GM18517 (cell line): ENCODE measurements around the gene CTSS.
"Not testable (repeated sequence)": the region's sequence is repeated elsewhere in the genome, so short reads cannot be mapped to it uniquely, and the experiment has no call there.

Source experiments
- ATAC-seq: cut with Tn5 transposase; IDR thresholded peaks from one replicate; pipeline ENCODE4 v1.9.1; 2021; ENCODE audit warnings: mild to moderate bottlenecking, moderate library complexity; ENCODE audit not compliant: unreplicated experiment

The CTSS gene

GRCh38 chr1:150775931-150776505 is 10.4 kb upstream of the CTSS start:
- ATAC-seq, result not testable (repeated sequence)

- ATAC-seq, result no peak
Measured at GRCh38 chr1:150775276-150775675, 9.7 kb upstream of the CTSS start.

- no peak for ATAC-seq
Measured at GRCh38 chr1:150772326-150772725, 6.7 kb upstream of the CTSS start.

- not testable (repeated sequence) for ATAC-seq
Measured at GRCh38 chr1:150767704-150768103, 2.1 kb upstream of the CTSS start.

GRCh38 chr1:150765977-150766301 is 361 bp upstream of the CTSS start:
- not testable (repeated sequence) for ATAC-seq

- no peak for ATAC-seq
Measured at GRCh38 chr1:150764617-150765101, 919 bp downstream of the CTSS start.

GRCh38 chr1:150763018-150763417 is 2.6 kb downstream of the CTSS start:
- ATAC-seq, result no peak

GRCh38 chr1:150762552-150762951 is 3.0 kb downstream of the CTSS start:
- no peak for ATAC-seq

GRCh38 chr1:150761801-150762200 is 3.8 kb downstream of the CTSS start:
- ATAC-seq, result no peak

GRCh38 chr1:150760013-150760412 is 5.6 kb downstream of the CTSS start:
- no peak for ATAC-seq

- no peak for ATAC-seq
Measured at GRCh38 chr1:150753416-150753815, 12.2 kb downstream of the CTSS start.

- ATAC-seq, result no peak
Measured at GRCh38 chr1:150751443-150751842, 14.1 kb downstream of the CTSS start.

GRCh38 chr1:150749720-150750311 is 15.8 kb downstream of the CTSS start:
- no peak for ATAC-seq

- ATAC-seq, result no peak
Measured at GRCh38 chr1:150748878-150749719, 16.5 kb downstream of the CTSS start.

GRCh38 chr1:150730130-150730721 is 35.4 kb downstream of the CTSS start:
- no peak for ATAC-seq

- ATAC-seq, result no peak
Measured at GRCh38 chr1:150724336-150724735, 41.2 kb downstream of the CTSS start.

GRCh38 chr1:150720703-150721102 is 44.9 kb downstream of the CTSS start, which contains the start of gene HORMAD1:
TSS of gene HORMAD1 (minus strand) at chr1:150720895. CDS start at chr1:150719505, 1,390 bp downstream.
- ATAC-seq, result no peak

- no peak for ATAC-seq
Measured at GRCh38 chr1:150720098-150720497, 45.5 kb downstream of the CTSS start.

- no peak for ATAC-seq
Measured at GRCh38 chr1:150718225-150718891, 47.2 kb downstream of the CTSS start.

- not testable (repeated sequence) for ATAC-seq
Measured at GRCh38 chr1:150709031-150709430, 56.5 kb downstream of the CTSS start.

- no peak for ATAC-seq
Measured at GRCh38 chr1:150708595-150708994, 57.0 kb downstream of the CTSS start.
